Measurements from ENCODE around the gene S100A3.
"Not testable (repeated sequence)": the region's sequence is repeated elsewhere in the genome, so short reads cannot be mapped to it uniquely, and the experiment has no call there.

S100A3 gene

GRCh38 chr1:153570874-153571273 is 21.8 kb upstream of the S100A3 start:
- in situ Hi-C loops (cut with MboI; ENCODE audit: low sequenced_read_pairs): loop anchor here (5.0 kb wide), 1 partner anchor 46 kb away; the partner anchor contains the start of gene S100A14

- in situ Hi-C loops (cut with MboI; ENCODE audit: low sequenced_read_pairs): no loop called here
Measured at GRCh38 chr1:153569465-153569864, 20.4 kb upstream of the S100A3 start.

- in situ Hi-C loops (cut with MboI; ENCODE audit: low sequenced_read_pairs): no loop called here
Measured at GRCh38 chr1:153568367-153569099, 19.5 kb upstream of the S100A3 start.

- in situ Hi-C loops (cut with MboI; ENCODE audit: low sequenced_read_pairs): no loop called here
Measured at GRCh38 chr1:153567621-153568366, 18.7 kb upstream of the S100A3 start.

- in situ Hi-C loops (cut with MboI; ENCODE audit: low sequenced_read_pairs): no loop called here
Measured at GRCh38 chr1:153566414-153567371, 17.6 kb upstream of the S100A3 start.

GRCh38 chr1:153565529-153566374 is 16.7 kb upstream of the S100A3 start, which contains the start of gene S100A2:
Gene S100A2, minus strand, starts transcription at chr1:153565844. Its CDS starts 1,967 bp downstream, at chr1:153563877.
- in situ Hi-C loops (cut with MboI; ENCODE audit: low sequenced_read_pairs): no loop called here

GRCh38 chr1:153563991-153564390 is 14.9 kb upstream of the S100A3 start:
- in situ Hi-C loops (cut with MboI; ENCODE audit: low sequenced_read_pairs): no loop called here

- in situ Hi-C loops (cut with MboI; ENCODE audit: low sequenced_read_pairs): no loop called here
Measured at GRCh38 chr1:153563483-153563901, 14.4 kb upstream of the S100A3 start.

- in situ Hi-C loops (cut with MboI; ENCODE audit: low sequenced_read_pairs): not testable (repeated sequence)
Measured at GRCh38 chr1:153562021-153562420, 13.0 kb upstream of the S100A3 start.

GRCh38 chr1:153561466-153561985 is 12.5 kb upstream of the S100A3 start:
- in situ Hi-C loops (cut with MboI; ENCODE audit: low sequenced_read_pairs): no loop called here

GRCh38 chr1:153560771-153561465 is 11.9 kb upstream of the S100A3 start:
- in situ Hi-C loops (cut with MboI; ENCODE audit: low sequenced_read_pairs): no loop called here

- in situ Hi-C loops (cut with MboI; ENCODE audit: low sequenced_read_pairs): no loop called here
Measured at GRCh38 chr1:153560241-153560640, 11.2 kb upstream of the S100A3 start.

- in situ Hi-C loops (cut with MboI; ENCODE audit: low sequenced_read_pairs): no loop called here
Measured at GRCh38 chr1:153557877-153558276, 8.8 kb upstream of the S100A3 start.

GRCh38 chr1:153556348-153556747 is 7.3 kb upstream of the S100A3 start:
- in situ Hi-C loops (cut with MboI; ENCODE audit: low sequenced_read_pairs): no loop called here

- in situ Hi-C loops (cut with MboI; ENCODE audit: low sequenced_read_pairs): no loop called here
Measured at GRCh38 chr1:153553830-153554541, 4.9 kb upstream of the S100A3 start.

- in situ Hi-C loops (cut with MboI; ENCODE audit: low sequenced_read_pairs): no loop called here
Measured at GRCh38 chr1:153553096-153553495, 4.0 kb upstream of the S100A3 start.

GRCh38 chr1:153552335-153552734 is 3.3 kb upstream of the S100A3 start:
- in situ Hi-C loops (cut with MboI; ENCODE audit: low sequenced_read_pairs): no loop called here

GRCh38 chr1:153550827-153551500 is 1.9 kb upstream of the S100A3 start:
- in situ Hi-C loops (cut with MboI; ENCODE audit: low sequenced_read_pairs): no loop called here
